Epidermal melanocyte (primary cell): ENCODE results near the gene RGMA.
"Not testable (repeated sequence)": the region's sequence is repeated elsewhere in the genome, so short reads cannot be mapped to it uniquely, and the experiment has no call there.

Source experiments
- DNase-seq: peaks from one replicate; pipeline ENCODE4 v3.0.0; 2011; ENCODE audit warnings: low spot score; ENCODE audit not compliant: insufficient read length

The RGMA gene

DNA sequence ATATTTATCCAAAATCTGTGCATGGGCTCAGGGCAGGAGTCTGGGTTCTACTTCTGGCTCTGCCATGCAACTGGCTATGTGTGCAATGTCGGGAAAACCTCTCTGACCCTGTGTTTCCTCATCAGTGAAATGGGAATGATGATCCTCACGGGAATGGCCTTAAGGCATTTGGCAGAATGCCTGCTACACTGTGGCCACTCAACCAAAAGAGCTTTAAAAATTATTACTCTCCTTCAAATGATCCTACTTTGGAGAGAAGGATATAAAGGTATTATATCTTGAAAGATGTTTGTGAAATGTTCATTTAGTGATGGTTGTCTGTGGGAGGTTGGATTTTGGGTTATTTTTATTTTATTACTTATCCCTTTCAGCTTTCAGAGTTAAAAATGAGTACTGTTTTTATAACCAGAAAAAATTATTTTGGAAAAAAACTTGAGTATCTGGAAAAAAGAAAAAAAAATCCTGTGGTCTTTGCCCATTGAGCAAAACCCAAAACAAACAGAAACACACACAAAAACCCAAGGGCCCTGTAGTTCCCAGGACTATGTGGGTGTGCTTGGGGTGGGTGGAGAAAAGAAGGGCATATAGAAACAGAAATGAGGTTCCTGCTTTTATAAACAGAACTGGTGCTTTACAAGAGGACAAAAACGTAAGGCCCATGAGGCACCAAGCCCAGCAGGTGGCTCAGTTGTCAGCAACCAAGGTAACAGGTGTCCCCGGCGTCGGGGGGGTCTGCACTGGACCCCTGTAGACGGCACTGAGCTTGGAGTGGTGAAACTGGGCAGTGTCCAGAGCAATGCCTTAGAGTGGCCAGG is 22.0 kb downstream of the RGMA start:
- no peak for DNase-seq

GRCh38 chr15:93066224-93066681 is 22.8 kb downstream of the RGMA start:
- DNase-seq: no peak

DNA sequence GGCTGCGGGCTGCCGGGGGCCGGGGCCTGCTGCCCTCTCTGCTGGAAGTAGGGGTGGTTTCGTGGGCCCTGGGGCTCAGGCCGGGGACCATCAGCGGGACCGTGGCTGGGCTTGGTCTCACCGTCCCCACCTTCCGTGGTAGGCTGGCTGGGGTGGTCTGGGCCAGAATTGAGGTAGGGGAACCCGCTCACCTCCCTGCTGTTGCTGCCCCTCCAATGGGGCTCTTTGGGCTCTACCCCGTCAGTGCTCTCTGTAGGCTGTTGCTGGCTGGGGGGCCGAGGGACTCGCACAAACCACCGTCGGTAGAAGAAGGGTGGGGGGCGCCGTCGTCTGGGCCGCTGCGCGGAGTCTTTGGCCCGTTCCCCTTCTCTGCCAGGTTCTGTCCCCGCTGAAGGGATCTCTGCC is 23.4 kb downstream of the RGMA start:
- no peak for DNase-seq

GRCh38 chr15:93063796-93064690 is 25.0 kb downstream of the RGMA start:
- DNase-seq: no peak

DNA sequence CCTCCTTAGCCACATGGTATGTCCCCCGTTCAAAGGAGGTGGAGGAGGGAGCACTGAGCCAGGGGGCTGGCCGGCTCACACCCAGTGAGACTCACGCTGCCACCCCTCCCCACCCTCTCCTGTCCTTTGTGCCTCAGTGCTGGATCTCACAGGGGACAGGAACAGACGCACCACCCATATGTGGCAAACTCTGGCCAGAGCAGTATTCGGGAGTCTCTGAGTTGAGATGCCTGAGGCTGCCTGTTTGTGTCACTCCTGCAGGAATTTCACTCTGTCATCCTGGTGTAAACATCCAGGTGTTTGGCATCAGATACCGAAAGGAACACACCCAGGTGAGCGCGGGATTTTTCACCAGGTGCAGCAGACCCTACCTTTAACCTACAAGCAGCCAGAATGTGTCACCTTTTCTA is 25.7 kb downstream of the RGMA start:
- no peak for DNase-seq

- DNase-seq: not testable (repeated sequence)
These were observed 26.3 kb downstream of the RGMA start for GRCh38 chr15:93062628-93063261.

DNA sequence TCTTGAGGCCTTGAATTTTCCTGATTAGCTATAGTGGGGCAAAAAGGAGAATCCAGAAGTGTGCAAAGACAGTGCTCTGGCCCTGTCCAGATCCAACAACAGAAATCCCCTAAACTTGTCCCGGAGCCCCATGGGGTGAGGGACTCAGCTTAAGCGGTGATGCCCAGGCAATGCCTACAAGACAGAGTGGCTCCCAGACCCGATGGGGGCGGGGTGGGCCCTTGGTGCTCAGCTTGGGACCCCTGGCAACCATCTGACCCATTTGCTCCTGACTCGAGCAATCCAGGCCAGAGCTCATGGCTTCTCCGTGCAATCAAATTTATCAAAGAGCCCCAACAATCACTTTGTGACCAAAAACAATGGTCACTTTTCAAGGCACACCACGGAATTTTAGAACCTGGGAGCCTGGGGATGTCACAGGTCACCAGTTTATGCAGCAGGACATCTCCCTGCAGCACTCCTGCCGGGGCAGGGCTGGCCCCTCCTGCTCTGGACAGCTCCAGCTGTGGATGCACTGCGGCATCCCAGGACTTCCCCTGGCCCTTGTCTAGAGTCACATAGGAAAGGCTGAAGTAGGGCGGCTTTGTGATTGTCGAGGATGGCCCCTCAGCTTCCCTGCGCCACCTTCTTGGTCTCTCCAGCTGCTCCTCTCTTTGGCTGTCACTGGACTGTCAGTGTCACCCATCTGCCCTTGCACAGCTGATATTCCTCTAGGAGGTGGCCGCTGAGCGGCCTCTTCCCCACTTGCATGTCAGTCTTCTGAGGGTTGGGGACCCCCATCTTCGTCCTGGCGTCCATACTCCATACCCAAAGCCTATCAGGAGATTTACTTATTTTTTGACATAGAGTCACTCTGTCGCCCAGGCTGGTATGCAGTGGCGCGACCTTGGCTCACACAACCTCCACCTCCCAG is 28.4 kb downstream of the RGMA start:
- DNase-seq: no peak

GRCh38 chr15:93059442-93059841 is 29.6 kb downstream of the RGMA start:
- no peak for DNase-seq

DNA sequence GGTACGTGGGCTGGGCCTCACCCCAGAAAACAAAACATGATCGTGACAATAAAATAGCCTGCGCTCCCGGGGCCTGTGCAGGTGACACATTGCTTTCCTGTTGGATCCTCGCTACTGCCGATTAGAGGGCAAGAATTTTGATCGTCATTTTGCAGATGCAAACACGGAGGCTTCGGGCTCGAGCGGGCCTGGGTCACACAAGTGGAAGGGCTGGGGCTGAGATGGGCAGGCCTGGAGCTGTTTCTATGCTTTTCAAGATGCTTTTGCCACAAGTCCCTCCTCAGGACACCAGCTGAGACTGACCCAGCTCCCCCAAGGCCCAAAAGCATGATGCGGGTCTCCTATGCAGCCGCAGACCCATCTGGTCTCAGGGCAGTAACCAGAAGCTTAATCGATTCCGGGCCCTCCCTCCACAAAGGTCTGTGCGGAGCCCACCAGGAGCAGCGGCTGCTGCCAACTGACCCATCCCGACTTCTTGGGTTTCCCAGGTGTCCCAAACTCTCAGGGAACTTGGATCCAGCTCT is 30.0 kb downstream of the RGMA start:
- DNase-seq: no peak

DNA sequence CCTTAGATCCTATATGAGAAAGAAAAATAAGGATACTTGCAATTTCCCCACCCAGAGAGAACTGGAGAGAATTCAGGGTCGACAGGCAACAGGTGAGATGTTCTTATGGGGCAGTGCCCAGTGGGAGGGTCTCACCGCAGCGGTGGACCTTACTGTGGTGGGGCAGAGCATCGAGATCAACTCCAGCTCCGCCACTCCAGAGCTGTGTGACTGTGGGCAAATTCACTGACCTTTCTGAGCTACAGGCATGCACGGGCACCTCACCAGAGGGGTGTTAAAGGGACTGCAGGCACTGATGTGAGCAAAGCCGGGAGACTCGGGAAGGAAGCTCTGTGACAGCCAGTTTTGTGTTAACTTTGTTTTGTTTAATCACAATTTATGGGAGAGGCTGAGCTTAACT is 30.9 kb downstream of the RGMA start:
- DNase-seq: no peak

DNA sequence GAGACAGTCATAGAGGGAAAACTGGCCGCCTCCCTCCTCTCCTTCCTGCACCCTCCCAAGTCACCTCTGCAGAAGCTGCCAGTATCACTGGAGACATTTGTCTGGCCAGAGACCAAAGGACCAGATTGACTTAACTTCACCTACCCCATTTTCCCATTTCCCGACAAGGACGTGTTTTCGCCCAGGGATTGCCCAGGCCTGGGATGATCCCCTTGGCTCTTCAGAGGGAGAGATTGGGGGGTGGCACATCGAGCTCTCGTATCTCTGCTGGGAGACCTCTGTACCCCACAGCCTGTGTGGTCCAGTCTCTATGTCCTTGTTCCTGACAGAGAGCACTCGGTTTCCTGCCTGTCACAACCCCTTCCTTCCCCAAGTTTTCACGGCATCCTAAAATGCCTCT is 31.4 kb downstream of the RGMA start:
- DNase-seq: no peak

- DNase-seq: no peak
These were observed 32.2 kb downstream of the RGMA start for GRCh38 chr15:93056836-93057235.

GRCh38 chr15:93055211-93055610 is 33.8 kb downstream of the RGMA start:
- DNase-seq: no peak

DNA sequence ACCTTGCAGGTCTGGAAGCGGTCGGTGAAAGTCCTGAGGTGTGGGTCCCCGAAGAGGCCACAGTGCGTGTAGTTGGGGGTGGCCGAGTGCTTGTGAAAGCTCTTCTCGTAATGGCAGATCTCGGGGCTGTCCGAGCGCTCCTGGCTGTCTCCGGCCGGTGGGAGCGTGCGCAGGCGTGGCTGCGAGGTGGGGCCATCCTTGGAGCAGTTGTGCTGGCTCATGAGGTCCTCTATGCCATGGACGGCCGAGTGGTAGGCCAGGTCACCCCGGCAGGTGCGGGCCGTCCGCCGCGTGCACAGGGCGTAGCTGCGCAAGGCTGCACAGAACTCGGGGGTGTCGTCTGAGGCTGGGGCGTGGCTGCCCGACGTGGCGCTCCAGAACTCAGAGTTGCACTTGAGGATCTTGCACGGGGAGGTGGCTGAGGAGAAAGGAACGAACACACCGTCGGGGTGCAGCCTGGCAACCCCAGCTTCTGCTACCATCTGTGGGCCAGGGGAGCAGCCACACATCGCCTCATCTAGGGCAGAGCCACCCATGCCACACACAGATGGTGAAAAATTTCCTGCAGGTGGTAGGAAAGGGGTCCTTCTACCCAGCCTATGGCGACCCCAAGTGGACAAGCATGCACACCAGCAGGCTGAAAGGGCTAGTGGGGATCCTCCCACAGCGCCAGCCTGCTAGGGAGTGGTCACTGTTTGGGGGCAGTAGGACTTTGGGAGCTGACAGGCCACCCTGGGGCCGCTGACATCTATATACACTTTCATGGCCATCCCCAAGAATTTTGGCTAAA is 36.7 kb downstream of the RGMA start:
- DNase-seq: no peak

DNA sequence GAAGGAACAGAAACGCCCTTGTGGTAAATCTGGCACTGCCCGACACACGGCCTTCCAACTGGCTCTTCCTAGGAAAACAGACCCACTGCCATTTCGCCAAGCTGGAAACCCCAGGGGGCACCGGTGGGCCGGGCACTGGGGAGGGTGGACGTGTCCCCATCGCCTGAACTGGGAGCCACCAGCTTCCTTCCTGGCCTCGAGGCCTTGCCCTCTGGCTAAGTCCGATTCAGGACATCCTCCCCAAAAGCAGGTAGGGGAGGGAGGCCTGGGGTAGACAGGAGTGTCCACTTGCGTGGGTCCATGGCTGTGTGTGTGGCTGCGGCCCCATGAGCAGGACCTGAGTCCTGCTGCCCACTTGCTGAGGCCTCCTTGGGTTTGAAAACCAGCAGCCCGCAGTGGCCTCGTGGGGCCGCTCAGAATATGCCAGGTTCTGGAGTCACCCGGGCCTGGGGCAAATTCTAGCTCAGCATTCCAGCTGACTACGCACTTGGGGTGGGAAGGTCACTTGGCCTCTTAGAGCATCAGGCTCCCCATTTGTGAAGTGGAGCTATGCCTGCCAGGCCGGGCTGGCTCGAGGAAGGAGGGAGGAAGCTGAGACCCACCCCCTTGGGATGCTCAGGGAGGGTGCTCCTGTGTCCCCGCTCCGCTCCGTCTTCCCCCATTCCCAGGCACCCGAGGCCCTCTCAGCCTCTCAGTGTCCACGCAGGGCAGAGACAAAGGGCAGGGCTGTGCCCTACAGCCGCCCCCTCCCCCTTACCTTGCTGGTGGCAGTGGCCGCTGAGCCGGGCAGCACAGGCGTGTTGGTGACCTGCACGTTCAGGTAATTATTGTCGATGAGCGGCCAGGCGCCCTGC is 37.5 kb downstream of the RGMA start:
- DNase-seq: no peak

- no peak for DNase-seq
These were observed 38.4 kb downstream of the RGMA start for GRCh38 chr15:93050648-93051047.

DNA sequence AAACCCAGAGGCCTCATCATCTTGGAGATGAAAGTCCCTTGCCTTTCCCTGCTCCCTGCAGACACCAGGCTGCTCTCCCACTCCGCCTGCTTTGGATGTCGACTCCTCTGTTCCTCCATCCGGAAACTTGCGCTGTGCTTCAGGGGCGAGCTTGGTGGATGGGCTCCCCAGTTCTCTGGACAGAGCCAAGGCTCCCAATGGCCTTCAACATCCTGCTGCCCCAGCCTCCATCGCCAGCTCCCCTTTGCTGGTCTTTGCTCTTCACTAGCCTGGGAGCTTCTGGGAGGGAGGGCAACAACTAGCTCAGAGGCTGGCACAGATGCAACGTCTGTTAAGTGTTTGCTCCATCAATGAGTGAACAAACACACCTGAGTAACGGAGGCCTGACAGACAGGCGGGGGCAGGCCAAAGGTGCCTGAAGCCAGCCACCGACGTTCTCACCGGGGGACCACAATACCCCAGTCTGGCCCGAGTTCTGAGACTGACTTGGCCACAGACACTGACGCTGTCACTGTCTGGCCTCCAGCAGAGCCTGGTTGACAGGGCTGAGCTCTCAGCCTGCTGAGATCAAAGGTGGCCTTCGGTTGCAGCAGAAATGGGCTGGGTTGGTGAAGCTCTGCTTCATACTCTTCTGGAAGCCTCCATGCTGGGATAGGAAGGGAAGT is 39.0 kb downstream of the RGMA start:
- DNase-seq: no peak

DNA sequence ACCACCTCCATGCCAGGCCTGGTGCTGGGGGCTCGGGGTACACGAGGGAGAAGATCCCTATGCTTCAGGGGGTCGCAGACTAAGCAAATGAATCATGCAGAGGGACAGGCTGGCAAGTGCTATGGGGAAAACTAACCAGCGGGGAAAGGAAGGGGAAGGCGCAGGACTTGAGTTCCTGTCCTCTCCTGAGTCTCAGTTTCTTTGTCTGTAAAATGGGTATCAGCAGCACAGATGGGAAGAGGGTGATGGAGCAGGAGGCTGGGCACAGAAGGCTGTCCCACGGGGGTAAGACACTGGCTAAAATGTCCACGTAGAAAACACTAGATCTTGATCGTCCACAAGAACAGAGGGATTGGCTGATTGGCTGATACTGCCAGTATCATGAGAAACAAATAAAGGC is 39.8 kb downstream of the RGMA start:
- no peak for DNase-seq
